Glutamatergic neuron (in vitro differentiated cells): ENCODE data around the gene SLC9A3. TPM values are rescaled to one million over a fixed set of nuclear protein-coding genes. Genes with fewer than 3 reads are reported as not detected.

Source experiments
- DNase-seq: peaks from one replicate; pipeline ENCODE4 v3.0.0; 2022
- H3K27ac Mint-ChIP-seq: one replicate; pipeline ENCODE4 v1.8.0; 2020; ENCODE audit warnings: mild to moderate bottlenecking, mixed read lengths, inconsistent platforms; ENCODE audit not compliant: unreplicated experiment
- H3K27me3 Mint-ChIP-seq: one replicate; pipeline ENCODE4 v1.8.0; 2020; ENCODE audit warnings: mild to moderate bottlenecking, moderate library complexity, mixed read lengths, inconsistent platforms; ENCODE audit not compliant: unreplicated experiment
- H3K36me3 Mint-ChIP-seq: one replicate; pipeline ENCODE4 v1.8.0; 2020; ENCODE audit warnings: mild to moderate bottlenecking, mixed read lengths, inconsistent platforms; ENCODE audit not compliant: unreplicated experiment
- H3K4me1 Mint-ChIP-seq: one replicate; pipeline ENCODE4 v1.8.0; 2020; ENCODE audit warnings: mild to moderate bottlenecking, low read depth, mixed read lengths, inconsistent platforms; ENCODE audit not compliant: unreplicated experiment
- H3K4me3 Mint-ChIP-seq: one replicate; pipeline ENCODE4 v1.8.0; 2020; ENCODE audit warnings: mild to moderate bottlenecking, mixed read lengths, inconsistent platforms; ENCODE audit not compliant: unreplicated experiment
- H3K9me3 Mint-ChIP-seq: one replicate; pipeline ENCODE4 v1.8.0; 2020; ENCODE audit warnings: mild to moderate bottlenecking, moderate library complexity, mixed read lengths, inconsistent platforms; ENCODE audit not compliant: unreplicated experiment
- total RNA-seq: library from RNA; stranded (reverse); fragmentation: NEBNext Ultra II Directional; extraction: Animal tissue kit (Norgen Biotek cat#: 25700); gene quantifications from one replicate; pipeline ENCODE4 v1.2.1, GENCODE V29; 2021; ENCODE audit not compliant: unreplicated experiment
- TF ChIP-seq, protein P1 (sequence below): fragments of 200-600 bp; sonication (generic); IDR thresholded peaks from one replicate; pipeline ENCODE4 v1.5.0; 2021; ENCODE audit not compliant: partially characterized antibody, unreplicated experiment

Gene SLC9A3
- total RNA-seq, 1 donor from 2014 or later, result 1.1 TPM

DNA sequence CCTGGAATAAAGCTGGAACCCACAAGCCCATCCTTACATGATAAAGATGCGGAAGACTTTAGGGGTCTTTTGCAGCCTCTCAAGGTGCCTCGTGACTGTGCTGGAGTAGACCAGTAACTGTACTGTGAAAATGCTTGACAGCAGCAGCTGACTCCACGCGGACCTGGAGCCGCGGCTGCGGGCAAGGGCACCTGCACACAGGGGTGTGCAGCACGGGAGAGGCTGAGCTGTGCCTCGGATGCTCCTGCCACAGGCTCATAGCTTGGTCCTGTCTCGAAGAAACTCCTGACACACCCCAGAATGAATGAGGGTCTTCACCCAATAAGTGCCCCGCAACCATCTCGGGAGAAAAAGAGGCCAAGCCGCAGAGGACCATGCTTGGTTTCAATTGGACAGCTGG, 47.5 kb upstream of the SLC9A3 start:
- TF ChIP-seq, protein P1, sequence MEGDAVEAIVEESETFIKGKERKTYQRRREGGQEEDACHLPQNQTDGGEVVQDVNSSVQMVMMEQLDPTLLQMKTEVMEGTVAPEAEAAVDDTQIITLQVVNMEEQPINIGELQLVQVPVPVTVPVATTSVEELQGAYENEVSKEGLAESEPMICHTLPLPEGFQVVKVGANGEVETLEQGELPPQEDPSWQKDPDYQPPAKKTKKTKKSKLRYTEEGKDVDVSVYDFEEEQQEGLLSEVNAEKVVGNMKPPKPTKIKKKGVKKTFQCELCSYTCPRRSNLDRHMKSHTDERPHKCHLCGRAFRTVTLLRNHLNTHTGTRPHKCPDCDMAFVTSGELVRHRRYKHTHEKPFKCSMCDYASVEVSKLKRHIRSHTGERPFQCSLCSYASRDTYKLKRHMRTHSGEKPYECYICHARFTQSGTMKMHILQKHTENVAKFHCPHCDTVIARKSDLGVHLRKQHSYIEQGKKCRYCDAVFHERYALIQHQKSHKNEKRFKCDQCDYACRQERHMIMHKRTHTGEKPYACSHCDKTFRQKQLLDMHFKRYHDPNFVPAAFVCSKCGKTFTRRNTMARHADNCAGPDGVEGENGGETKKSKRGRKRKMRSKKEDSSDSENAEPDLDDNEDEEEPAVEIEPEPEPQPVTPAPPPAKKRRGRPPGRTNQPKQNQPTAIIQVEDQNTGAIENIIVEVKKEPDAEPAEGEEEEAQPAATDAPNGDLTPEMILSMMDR, result no peak
- Mint-ChIP-seq H3K4me1 (peaks cover 8% of the 10 kb centered on the region), H3K27me3 (peaks cover 9% of the 10 kb centered on the region), H3K4me3 (no peak overlapping the region), H3K9me3 (peaks cover 19% of the 10 kb centered on the region), H3K27ac (no peak overlapping the region), H3K36me3 (peaks cover 23% of the 10 kb centered on the region)
- no peak for DNase-seq

DNA sequence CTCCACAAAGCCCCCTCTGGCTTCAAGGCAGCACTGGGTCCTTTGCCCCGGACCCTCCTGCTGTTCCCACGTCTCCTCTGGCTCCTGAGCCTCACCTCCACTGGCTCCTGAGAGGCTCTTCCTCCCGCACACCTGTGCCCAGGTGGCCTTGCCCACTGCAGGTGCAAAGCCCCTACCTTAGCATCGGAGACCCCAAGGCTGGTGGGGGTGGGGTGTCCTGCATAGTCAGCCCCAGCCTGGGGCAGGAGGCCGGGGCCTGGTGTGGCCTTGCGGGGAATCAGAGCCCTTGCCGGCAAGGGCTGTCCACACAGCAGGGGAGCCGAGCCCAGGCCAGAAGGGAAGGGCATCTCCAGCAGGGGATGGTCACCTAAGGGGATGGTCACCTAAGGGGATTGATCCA, 46.6 kb upstream of the SLC9A3 start:
- Mint-ChIP-seq H3K4me3 (no peak overlapping the region), H3K4me1 (peaks cover 8% of the 10 kb centered on the region), H3K9me3 (peaks cover 18% of the 10 kb centered on the region), H3K27me3 (peaks cover 14% of the 10 kb centered on the region), H3K27ac (no peak overlapping the region), H3K36me3 (peaks cover 22% of the 10 kb centered on the region)
- TF ChIP-seq, protein P1, result no peak
- DNase-seq, result no peak

DNA sequence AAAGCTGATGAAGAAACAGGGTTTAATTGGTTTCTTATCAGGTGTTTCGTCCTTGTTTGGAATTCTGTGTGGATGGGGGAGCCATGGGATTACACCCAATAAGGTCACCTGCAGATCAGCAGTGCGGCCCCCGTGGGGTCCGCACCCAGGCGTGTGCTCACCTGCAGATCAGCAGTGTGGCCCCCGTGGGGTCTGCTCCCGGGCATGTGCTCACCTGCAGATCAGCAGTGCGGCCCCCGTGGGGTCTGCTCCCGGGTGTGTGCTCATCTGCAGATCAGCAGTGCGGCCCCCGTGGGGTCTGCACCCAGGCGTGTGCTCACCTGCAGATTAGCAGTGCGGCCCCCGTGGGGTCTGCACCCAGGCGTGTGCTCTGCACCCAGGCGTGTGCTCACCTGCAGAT, 46.2 kb upstream of the SLC9A3 start:
- Mint-ChIP-seq H3K4me1 (peaks cover 8% of the 10 kb centered on the region), H3K27ac (no peak overlapping the region), H3K4me3 (no peak overlapping the region), H3K27me3 (peaks cover 11% of the 10 kb centered on the region), H3K9me3 (peaks cover 14% of the 10 kb centered on the region), H3K36me3 (peaks cover 18% of the 10 kb centered on the region)
- TF ChIP-seq, protein P1, result no peak
- no peak for DNase-seq

DNA sequence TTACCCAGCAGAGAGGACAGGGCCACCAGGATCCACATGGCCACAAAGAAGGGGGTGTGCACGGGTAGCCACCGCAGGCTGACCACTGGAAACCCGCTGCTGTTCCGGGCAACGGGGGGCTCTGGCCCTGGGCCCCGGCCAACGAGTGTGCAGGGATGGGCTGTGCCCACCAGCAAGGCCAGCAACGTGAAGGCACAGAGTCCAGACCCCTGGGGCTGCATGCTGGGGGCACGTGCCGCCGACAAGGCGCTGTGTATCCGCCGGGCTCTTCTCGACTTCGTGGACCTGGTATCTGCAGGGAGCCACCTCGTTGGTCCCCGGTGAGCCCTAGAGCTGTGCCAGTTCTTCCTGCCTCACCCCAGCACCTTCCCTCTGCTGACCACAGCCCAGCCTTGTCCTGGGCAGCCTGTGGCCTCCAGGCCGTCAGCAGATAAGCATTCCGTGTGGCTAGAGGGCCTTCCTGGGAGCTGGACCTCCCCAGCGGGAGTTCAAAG, 45.7 kb upstream of the SLC9A3 start:
- TF ChIP-seq, protein P1, result no peak
- Mint-ChIP-seq H3K9me3 (peaks cover 14% of the 10 kb centered on the region), H3K4me1 (peaks cover 8% of the 10 kb centered on the region), H3K27ac (no peak overlapping the region), H3K36me3 (peaks cover 13% of the 10 kb centered on the region), H3K4me3 (no peak overlapping the region), H3K27me3 (peaks cover 11% of the 10 kb centered on the region)
- no peak for DNase-seq

DNA sequence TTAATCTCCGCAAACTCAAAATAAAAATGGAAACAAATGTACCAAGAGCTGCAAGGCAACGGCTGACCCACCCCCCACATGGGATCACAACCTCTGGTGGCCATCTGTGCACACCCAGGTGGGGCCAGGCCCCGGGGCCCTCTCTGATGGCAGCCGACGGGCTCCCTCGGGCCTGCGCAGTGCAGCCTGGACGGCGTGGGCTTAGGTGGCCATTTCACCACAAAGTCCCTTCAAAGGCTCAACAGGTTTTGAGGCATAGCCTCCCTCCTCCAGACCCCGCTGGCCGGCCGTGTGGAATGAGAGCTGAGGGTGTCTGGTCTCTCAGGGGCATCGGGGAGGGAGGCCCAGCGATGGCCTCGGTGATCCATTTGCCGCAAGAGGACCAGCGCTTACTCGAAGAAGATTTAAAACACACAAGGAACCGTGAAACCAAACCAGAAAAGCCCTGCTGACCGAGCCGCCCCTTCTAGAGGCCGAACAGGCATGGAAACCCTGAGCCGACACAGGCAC, 45.2 kb upstream of the SLC9A3 start:
- DNase-seq, result no peak
- TF ChIP-seq, protein P1, result no peak
- Mint-ChIP-seq H3K27ac (no peak overlapping the region), H3K36me3 (peaks cover 12% of the 10 kb centered on the region), H3K9me3 (peaks cover 12% of the 10 kb centered on the region), H3K27me3 (peaks cover 11% of the 10 kb centered on the region), H3K4me1 (peaks cover 8% of the 10 kb centered on the region), H3K4me3 (no peak overlapping the region)
